ENCODE data around the gene LARP4. TPM values are rescaled to one million over a fixed set of nuclear protein-coding genes. Genes with fewer than 3 reads are reported as not detected.

The LARP4 gene
- total and polyA plus RNA-seq, 7 donors, result 21.2 to 89.5 (median 73.5) TPM

- Histone ChIP-seq H3K4me3 (no peak overlapping the region), H3K36me3 (ENCODE audit: insufficient read depth in 1 of 2, low read depth in 1 of 2) (no peaks in the 10 kb centered on the region), H3K9me3 (no peaks in the 10 kb centered on the region), H3K27me3 (ENCODE audit: insufficient read depth in 3 of 3, low read length in 2 of 3) (no peaks in the 10 kb centered on the region), H3K4me1 (peaks cover 21% of the 10 kb centered on the region), H3K27ac (peak overlapping the region; percentile 21)
- DNase-seq, result no peak
- WGBS, 3 donors, result 45 to 61% (median 59%) methylated on average over 1 of the region's 1 CpG
- ATAC-seq, result no peak
- intact Hi-C loops (cut with DNase I), result no loop called here
- TF ChIP-seq CTCF (IDR thresholded peaks at IDR 0.05), result no peak
Observed at GRCh38 chr12:50523772-50524171, 123.1 kb downstream of the LARP4 start.

GRCh38 chr12:50524621-50525020 is 123.9 kb downstream of the LARP4 start:
- DNase-seq, result no peak
- ATAC-seq, result no peak
- 94 to 100% (median 100%) methylated on average over 2 of the region's 2 CpGs for WGBS, 3 donors
- intact Hi-C loops (cut with DNase I), result no loop called here
- peaks cover 26% of the 10 kb centered on the region for H3K4me1 ChIP-seq
- H3K36me3 ChIP-seq (ENCODE audit: insufficient read depth in 1 of 2, low read depth in 1 of 2), result no peaks in the 10 kb centered on the region
- TF ChIP-seq CTCF (IDR thresholded peaks at IDR 0.05), result no peak
- H3K27ac ChIP-seq, result no peak overlapping the region
- no peak overlapping the region for H3K4me3 ChIP-seq
- no peaks in the 10 kb centered on the region for H3K27me3 ChIP-seq (ENCODE audit: insufficient read depth in 3 of 3, low read length in 2 of 3)
- no peaks in the 10 kb centered on the region for H3K9me3 ChIP-seq

- no peak for DNase-seq
Observed at GRCh38 chr12:50525422-50525821, 124.7 kb downstream of the LARP4 start.

GRCh38 chr12:50527359-50527726 is 126.7 kb downstream of the LARP4 start:
- TF ChIP-seq CTCF (IDR thresholded peaks at IDR 0.05), result no peak
- intact Hi-C loops (cut with DNase I), result no loop called here
- no peak for DNase-seq

More at GRCh38 chr12:50525422-50525821, 124.7 kb downstream of the LARP4 start:
- Histone ChIP-seq H3K27me3 (ENCODE audit: insufficient read depth in 3 of 3, low read length in 2 of 3) (no peaks in the 10 kb centered on the region), H3K36me3 (ENCODE audit: insufficient read depth in 1 of 2, low read depth in 1 of 2) (no peaks in the 10 kb centered on the region), H3K27ac (no peak overlapping the region), H3K4me3 (no peak overlapping the region), H3K4me1 (peaks cover 24% of the 10 kb centered on the region), H3K9me3 (no peaks in the 10 kb centered on the region)
- TF ChIP-seq CTCF (IDR thresholded peaks at IDR 0.05), result no peak
- ATAC-seq, result no peak
- intact Hi-C loops (cut with DNase I), result no loop called here
- 94 to 98% (median 97%) methylated on average over 2 of the region's 2 CpGs for WGBS, 3 donors

GRCh38 chr12:50528800-50529199 is 128.1 kb downstream of the LARP4 start:
- intact Hi-C loops (cut with DNase I), result no loop called here
- no peak for ATAC-seq
- no peaks in the 10 kb centered on the region for H3K36me3 ChIP-seq (ENCODE audit: insufficient read depth in 1 of 2, low read depth in 1 of 2)

More at GRCh38 chr12:50527359-50527726, 126.7 kb downstream of the LARP4 start:
- no peak for ATAC-seq
- H3K36me3 ChIP-seq (ENCODE audit: insufficient read depth in 1 of 2, low read depth in 1 of 2), result no peaks in the 10 kb centered on the region
- WGBS, 3 donors, result 97 to 98% (median 98%) methylated on average over 5 of the region's 5 CpGs
- no peaks in the 10 kb centered on the region for H3K9me3 ChIP-seq
- H3K27ac ChIP-seq, result no peak overlapping the region
- H3K4me1 ChIP-seq, result peaks cover 27% of the 10 kb centered on the region
- no peaks in the 10 kb centered on the region for H3K27me3 ChIP-seq (ENCODE audit: insufficient read depth in 3 of 3, low read length in 2 of 3)
- H3K4me3 ChIP-seq, result no peak overlapping the region

More at GRCh38 chr12:50528800-50529199, 128.1 kb downstream of the LARP4 start:
- Histone ChIP-seq H3K27ac (no peak overlapping the region), H3K27me3 (ENCODE audit: insufficient read depth in 3 of 3, low read length in 2 of 3) (no peaks in the 10 kb centered on the region), H3K4me3 (no peak overlapping the region), H3K9me3 (no peaks in the 10 kb centered on the region), H3K4me1 (peaks cover 35% of the 10 kb centered on the region)
- no peak for DNase-seq
- 72 to 81% (median 78%) methylated on average over 1 of the region's 1 CpG for WGBS, 3 donors
- TF ChIP-seq CTCF (IDR thresholded peaks at IDR 0.05), result no peak

Data from psoas muscle (tissue), 8 donors.